ENCODE data around the gene SUCLG2. TPM values are rescaled to one million over a fixed set of nuclear protein-coding genes. Genes with fewer than 3 reads are reported as not detected.

Gene SUCLG2
- total RNA-seq, 1 experiment from 2014 or later = 59.4 TPM

DNA sequence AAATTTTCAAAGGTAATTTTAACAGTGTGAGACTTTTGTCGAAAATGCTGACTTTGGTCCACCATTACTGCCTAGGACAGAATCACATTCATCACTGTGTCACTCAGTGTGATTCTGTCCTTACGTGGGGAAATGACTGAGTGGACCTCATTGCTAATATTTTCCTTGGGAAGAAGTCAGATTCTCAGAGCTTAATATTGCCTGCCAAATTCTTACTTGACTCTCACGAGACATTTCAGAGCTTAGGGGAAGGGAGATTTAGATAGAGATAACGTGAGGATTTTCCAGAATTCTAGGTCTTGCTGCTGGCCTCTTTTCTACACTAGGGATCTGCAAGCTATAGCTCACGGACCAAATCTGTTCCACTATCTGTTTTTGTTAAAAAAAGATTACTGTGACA lies 270.4 kb downstream of the SUCLG2 start:
- no peak for TF ChIP-seq EZH2 (IDR thresholded peaks at IDR 0.05; ENCODE audit: low read depth)
- TF ChIP-seq, protein P1, sequence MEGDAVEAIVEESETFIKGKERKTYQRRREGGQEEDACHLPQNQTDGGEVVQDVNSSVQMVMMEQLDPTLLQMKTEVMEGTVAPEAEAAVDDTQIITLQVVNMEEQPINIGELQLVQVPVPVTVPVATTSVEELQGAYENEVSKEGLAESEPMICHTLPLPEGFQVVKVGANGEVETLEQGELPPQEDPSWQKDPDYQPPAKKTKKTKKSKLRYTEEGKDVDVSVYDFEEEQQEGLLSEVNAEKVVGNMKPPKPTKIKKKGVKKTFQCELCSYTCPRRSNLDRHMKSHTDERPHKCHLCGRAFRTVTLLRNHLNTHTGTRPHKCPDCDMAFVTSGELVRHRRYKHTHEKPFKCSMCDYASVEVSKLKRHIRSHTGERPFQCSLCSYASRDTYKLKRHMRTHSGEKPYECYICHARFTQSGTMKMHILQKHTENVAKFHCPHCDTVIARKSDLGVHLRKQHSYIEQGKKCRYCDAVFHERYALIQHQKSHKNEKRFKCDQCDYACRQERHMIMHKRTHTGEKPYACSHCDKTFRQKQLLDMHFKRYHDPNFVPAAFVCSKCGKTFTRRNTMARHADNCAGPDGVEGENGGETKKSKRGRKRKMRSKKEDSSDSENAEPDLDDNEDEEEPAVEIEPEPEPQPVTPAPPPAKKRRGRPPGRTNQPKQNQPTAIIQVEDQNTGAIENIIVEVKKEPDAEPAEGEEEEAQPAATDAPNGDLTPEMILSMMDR (conservative IDR thresholded peaks at IDR 0.05) = no peak
- no peak overlapping the region for H3K4me2 ChIP-seq
- no peaks in the 10 kb centered on the region for H3K9me2 ChIP-seq (ENCODE audit: insufficient read depth)
- H3K9me3 ChIP-seq (ENCODE audit: insufficient read depth, low read depth) = no peaks in the 10 kb centered on the region
- no peak for DNase-seq
- ChIA-PET CTCF (no interaction called here), POLR2A (ENCODE audit: unreplicated experiment) (no interaction called here)
- H3K27me3 ChIP-seq (ENCODE audit: insufficient read depth, low read depth) = no peaks in the 10 kb centered on the region
- H3F3A ChIP-seq (ENCODE audit: insufficient read depth, low read depth) = no peaks in the 10 kb centered on the region
- no peaks in the 10 kb centered on the region for H3K79me2 ChIP-seq (ENCODE audit: low read depth)
- H3K4me3 ChIP-seq = no peak overlapping the region
- no peaks in the 10 kb centered on the region for H4K20me1 ChIP-seq (ENCODE audit: insufficient read depth)
- H2AFZ ChIP-seq = no peak overlapping the region
- H3K27ac ChIP-seq = no peak overlapping the region
- intact Hi-C loops (cut with micrococcal nuclease; ENCODE audit: unreplicated experiment) = loop anchor here (10.0 kb wide), 1 partner anchor 1491 kb away; no protein-coding TSS in a partner anchor
- H3K4me1 ChIP-seq (replicated peaks; ENCODE audit: insufficient read depth) = no peaks in the 10 kb centered on the region
- BruUV-seq (replicated peaks) = no TSS peak
- H3K36me3 ChIP-seq (ENCODE audit: low read depth) = no peaks in the 10 kb centered on the region

GRCh38 chr3:67383379-67383778 lies 271.0 kb downstream of the SUCLG2 start:
- Histone ChIP-seq H3K27me3 (ENCODE audit: insufficient read depth, low read depth) (no peaks in the 10 kb centered on the region), H4K20me1 (ENCODE audit: insufficient read depth) (no peaks in the 10 kb centered on the region), H3K36me3 (ENCODE audit: low read depth) (no peaks in the 10 kb centered on the region), H3K79me2 (ENCODE audit: low read depth) (no peaks in the 10 kb centered on the region), H3K9me3 (ENCODE audit: insufficient read depth, low read depth) (no peaks in the 10 kb centered on the region), H3K4me3 (no peak overlapping the region), H3K27ac (no peak overlapping the region), H3K4me2 (no peak overlapping the region), H3K9me2 (ENCODE audit: insufficient read depth) (no peaks in the 10 kb centered on the region), H3F3A (ENCODE audit: insufficient read depth, low read depth) (no peaks in the 10 kb centered on the region), H3K4me1 (replicated peaks; ENCODE audit: insufficient read depth) (no peaks in the 10 kb centered on the region), H2AFZ (no peak overlapping the region)
- no TSS peak for BruUV-seq (replicated peaks)
- CTCF ChIA-PET = interaction anchor here (0.7 kb wide), 1 partner anchor 52 kb away, joined by 3 read pairs; no protein-coding TSS in a partner anchor
- no peak for DNase-seq
- POLR2A ChIA-PET (ENCODE audit: unreplicated experiment) = no interaction called here
- no peak for TF ChIP-seq EZH2 (IDR thresholded peaks at IDR 0.05; ENCODE audit: low read depth)
- TF ChIP-seq, protein P1 (conservative IDR thresholded peaks at IDR 0.05) = no peak
- intact Hi-C loops (cut with micrococcal nuclease; ENCODE audit: unreplicated experiment) = loop anchor here (10.0 kb wide), 1 partner anchor 1491 kb away; no protein-coding TSS in a partner anchor

GRCh38 chr3:67382536-67382935 lies 271.9 kb downstream of the SUCLG2 start:
- intact Hi-C loops (cut with micrococcal nuclease; ENCODE audit: unreplicated experiment) = loop anchor here (10.0 kb wide), 1 partner anchor 1492 kb away; no protein-coding TSS in a partner anchor
- Histone ChIP-seq H3K4me3 (no peak overlapping the region), H4K20me1 (ENCODE audit: insufficient read depth) (no peaks in the 10 kb centered on the region), H3K79me2 (ENCODE audit: low read depth) (no peaks in the 10 kb centered on the region), H2AFZ (no peak overlapping the region), H3K27me3 (ENCODE audit: insufficient read depth, low read depth) (no peaks in the 10 kb centered on the region), H3K4me2 (no peak overlapping the region), H3K27ac (no peak overlapping the region), H3K9me2 (ENCODE audit: insufficient read depth) (no peaks in the 10 kb centered on the region), H3K9me3 (ENCODE audit: insufficient read depth, low read depth) (no peaks in the 10 kb centered on the region), H3K4me1 (replicated peaks; ENCODE audit: insufficient read depth) (no peaks in the 10 kb centered on the region), H3K36me3 (ENCODE audit: low read depth) (no peaks in the 10 kb centered on the region), H3F3A (ENCODE audit: insufficient read depth, low read depth) (no peaks in the 10 kb centered on the region)
- ChIA-PET POLR2A (ENCODE audit: unreplicated experiment) (no interaction called here), CTCF (interaction anchor here (0.5 kb wide), 1 partner anchor 399 kb away, joined by 8 read pairs; no protein-coding TSS in a partner anchor)
- DNase-seq = no peak
- BruUV-seq (replicated peaks) = no TSS peak
- TF ChIP-seq, protein P1 (conservative IDR thresholded peaks at IDR 0.05) = no peak
- TF ChIP-seq EZH2 (IDR thresholded peaks at IDR 0.05; ENCODE audit: low read depth) = no peak
